CD4-positive, alpha-beta T cell (primary cell): ENCODE results near the gene STARD5. TPM values are rescaled to one million over a fixed set of nuclear protein-coding genes. Genes with fewer than 3 reads are reported as not detected.

ENCODE experiments used
- ATAC-seq: fragments of 200-7000 bp; cut with Tn5 transposase; one replicate; pipeline ENCODE4 v1.10.0; 2022; ENCODE audit warnings: mild to moderate bottlenecking; ENCODE audit not compliant: poor library complexity
- CTCF ChIA-PET: fragments of 350-600 bp; sonication (Branson Sonifier 250); formaldehyde crosslinking; loops from one replicate; lab custom pipeline; 2021; ENCODE audit warnings: antibody characterized with exemption, inconsistent platforms; lab: Charles Lee
- POLR2A ChIA-PET: fragments of 350-600 bp; sonication (Branson Sonifier 250); formaldehyde crosslinking; loops from one replicate; lab custom pipeline; 2021; ENCODE audit warnings: antibody characterized with exemption, inconsistent platforms; lab: Charles Lee
- DNase-seq, 14 experiments: peaks; one replicate each; pipeline ENCODE4 v3.0.0-alpha.2; 2013 to 2020; ENCODE audit warnings: mixed read lengths in 2 of 14
- H3K27ac ChIP-seq, 2 donors: one replicate each; pipeline versions ENCODE4 v1.5.1 to v1.7.0; 2013; ENCODE audit warnings: low read length in 2 of 2, low read depth in 1 of 2, mild to moderate bottlenecking in 1 of 2
- H3K27me3 ChIP-seq, 2 experiments: 1 replicate in 1 of 2; 2 replicates in 1 of 2; pipeline versions ENCODE4 v1.6.1 to v1.7.0; 2013; ENCODE audit warnings: low read length in 2 of 2, control low read depth in 1 of 2, mild to moderate bottlenecking in 1 of 2, moderate library complexity in 1 of 2; ENCODE audit not compliant: insufficient read depth in 2 of 2, control insufficient read depth in 1 of 2
- H3K36me3 ChIP-seq: one replicate; pipeline ENCODE4 v1.6.1; 2013; ENCODE audit warnings: low read length, control low read depth; ENCODE audit not compliant: insufficient read depth
- H3K4me1 ChIP-seq: one replicate; pipeline ENCODE4 v1.6.1; 2013; ENCODE audit warnings: low read length, control low read depth; ENCODE audit not compliant: insufficient read depth
- H3K4me3 ChIP-seq: one replicate; pipeline ENCODE4 v1.5.1; 2013; ENCODE audit warnings: mild to moderate bottlenecking, low read length, moderate library complexity
- H3K9me3 ChIP-seq, 2 experiments: 1 replicate in 1 of 2; 2 replicates in 1 of 2; pipeline versions ENCODE4 v1.6.1 to v1.7.0; 2013; ENCODE audit warnings: low read length in 2 of 2, mild to moderate bottlenecking in 2 of 2, control low read depth in 1 of 2, moderate library complexity in 1 of 2; ENCODE audit not compliant: control insufficient read depth in 1 of 2, insufficient read depth in 1 of 2
- H3K27ac Mint-ChIP-seq: one replicate; pipeline ENCODE4 v1.8.0; 2020; ENCODE audit warnings: mixed read lengths
- H3K27me3 Mint-ChIP-seq: one replicate; pipeline ENCODE4 v1.8.0; 2021; ENCODE audit warnings: mixed read lengths
- H3K36me3 Mint-ChIP-seq: one replicate; pipeline ENCODE4 v1.8.0; 2021; ENCODE audit warnings: low read depth, mixed read lengths
- H3K4me1 Mint-ChIP-seq: one replicate; pipeline ENCODE4 v1.8.0; 2021; ENCODE audit warnings: low read depth, mixed read lengths
- H3K4me3 Mint-ChIP-seq: one replicate; pipeline ENCODE4 v1.8.0; 2020; ENCODE audit warnings: mild to moderate bottlenecking, mixed read lengths
- H3K9me3 Mint-ChIP-seq: one replicate; pipeline ENCODE4 v1.8.0; 2020; ENCODE audit warnings: mixed read lengths
- CTCF ChIP-seq: fragments of 200-600 bp; IDR thresholded peaks from one replicate; pipeline ENCODE4 v1.8.0; 2022; ENCODE audit warnings: antibody characterized with exemption, mild to moderate bottlenecking
- intact Hi-C, 2 experiments: fragments of 100-400 bp; cut with DNase I in 1 of 2; cut with micrococcal nuclease in 1 of 2; formaldehyde crosslinking; loops; one replicate each; pipeline versions ENCODE4 v1.15.1 to v1.9.0; 2023 to 2025; cut with DNase I, micrococcal nuclease
- total RNA-seq, 174 experiments: library from RNA in 2 of 174; stranded (reverse) in 2 of 174; gene quantifications; one replicate each; pipeline ENCODE4 v1.2.3 and lab custom pipeline; 2021 to 2026

Gene STARD5
- total RNA-seq, 2 experiments from 2014 or later, result 9.7 to 9.8 TPM

DNA sequence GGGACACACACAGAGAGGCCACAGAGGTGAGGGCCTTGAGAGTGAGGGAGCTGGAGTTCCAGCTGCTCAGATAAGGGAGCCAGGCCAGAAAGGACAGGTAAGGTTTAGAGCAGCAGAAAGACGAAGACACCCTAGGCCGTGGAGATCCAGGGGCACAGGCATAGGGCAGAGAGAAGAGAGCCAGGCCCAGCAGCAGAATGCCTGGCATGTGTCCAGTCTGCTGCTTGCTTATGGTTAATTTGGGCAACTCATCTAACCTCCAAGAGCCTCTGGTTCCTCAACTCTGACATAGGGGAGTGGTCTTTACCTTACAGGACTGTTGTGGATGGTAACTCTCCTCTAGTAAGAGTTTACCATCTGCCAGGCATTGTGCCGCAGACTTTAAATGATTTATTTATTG is 35.9 kb downstream of the STARD5 start:
- no peaks in the 10 kb centered on the region for H3K36me3 Mint-ChIP-seq
- intact Hi-C loops, result loop anchor here in 1 of 2 experiments (5.0 kb wide), 1 partner anchor 34 kb away; the partner anchor contains the start of gene STARD5
- no peaks in the 10 kb centered on the region for H3K9me3 Mint-ChIP-seq
- CTCF ChIA-PET, result interaction anchor here (1.4 to 3.0 kb wide), 2 partner anchors 12 to 19 kb away, joined by 3 to 13 read pairs; no protein-coding TSS in a partner anchor
- no peaks in the 10 kb centered on the region for H3K27me3 Mint-ChIP-seq
- Histone ChIP-seq H3K9me3 (no peaks in the 10 kb centered on the region), H3K4me1 (peaks cover 80% of the 10 kb centered on the region), H3K36me3 (no peaks in the 10 kb centered on the region), H3K27ac (peak overlapping the region; percentile 80 to 84), H3K27me3 (no peaks in the 10 kb centered on the region), H3K4me3 (no peak overlapping the region)
- H3K27ac Mint-ChIP-seq, result peak overlapping the region; percentile 92
- POLR2A ChIA-PET, result interaction anchor here (1.4 to 3.1 kb wide), 3 partner anchors 9 to 21 kb away, joined by 3 to 148 read pairs (median 29); no protein-coding TSS in a partner anchor
- H3K4me3 Mint-ChIP-seq, result no peak overlapping the region
- no peak for ATAC-seq
- TF ChIP-seq CTCF, result no peak
- peaks cover 86% of the 10 kb centered on the region for H3K4me1 Mint-ChIP-seq
- no peak for DNase-seq

- peak overlapping the region; percentile 45 for H3K4me3 Mint-ChIP-seq
- ATAC-seq, result peak; percentile 94
- peaks cover 79% of the 10 kb centered on the region for H3K4me1 Mint-ChIP-seq
- peak overlapping the region; percentile 92 for H3K27ac Mint-ChIP-seq
- H3K27me3 Mint-ChIP-seq, result no peaks in the 10 kb centered on the region
- no peaks in the 10 kb centered on the region for H3K9me3 ChIP-seq
- H3K4me1 ChIP-seq, result peaks cover 71% of the 10 kb centered on the region
- intact Hi-C loops, result loop anchor here in 1 of 2 experiments (1.0 to 5.0 kb wide), 2 partner anchors 8 to 36 kb away; partner anchors contain the start of gene STARD5
- no peaks in the 10 kb centered on the region for H3K9me3 Mint-ChIP-seq
- no peaks in the 10 kb centered on the region for H3K36me3 ChIP-seq
- ChIA-PET CTCF (interaction anchor here (1.0 to 3.0 kb wide), 5 partner anchors 10 to 21 kb away, joined by 3 to 13 read pairs (median 4); no protein-coding TSS in a partner anchor), POLR2A (interaction anchor here (0.7 to 3.1 kb wide), 13 partner anchors 8 to 287 kb away, joined by 3 to 148 read pairs (median 4); partner anchors contain the start of gene STARD5)
- no peaks in the 10 kb centered on the region for H3K36me3 Mint-ChIP-seq
- peak overlapping the region; percentile 5 for H3K4me3 ChIP-seq
- H3K27ac ChIP-seq, result peak overlapping the region; percentile 80 to 84
- peak in 3 of 14 experiments; percentile 65 to 68 (median 68) for DNase-seq
- no peaks in the 10 kb centered on the region for H3K27me3 ChIP-seq
- no peak for TF ChIP-seq CTCF
Measured at GRCh38 chr15:81286621-81287121, 37.3 kb downstream of the STARD5 start.

DNA sequence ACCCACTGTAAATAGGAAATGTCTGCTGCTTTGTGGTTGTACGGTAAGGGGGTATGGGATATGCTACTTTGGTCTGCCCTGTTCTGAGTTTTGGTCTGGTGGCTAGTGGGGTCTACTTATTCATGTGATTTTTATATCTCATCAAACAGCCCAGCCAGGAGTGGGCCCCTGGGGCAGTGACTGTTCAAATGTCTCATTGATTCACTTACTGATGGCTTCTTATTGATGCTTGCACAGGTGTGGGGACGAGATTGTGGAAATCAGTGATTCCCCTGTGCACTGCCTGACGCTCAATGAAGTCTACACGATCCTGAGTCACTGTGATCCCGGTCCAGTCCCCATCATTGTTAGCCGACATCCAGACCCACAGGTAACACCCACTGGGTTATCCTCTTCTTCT is 38.5 kb downstream of the STARD5 start:
- H3K27me3 Mint-ChIP-seq, result no peaks in the 10 kb centered on the region
- Histone ChIP-seq H3K36me3 (no peaks in the 10 kb centered on the region), H3K27me3 (no peaks in the 10 kb centered on the region), H3K9me3 (no peaks in the 10 kb centered on the region), H3K4me3 (no peak overlapping the region), H3K27ac (peak overlapping the region; percentile 80 to 84), H3K4me1 (peaks cover 68% of the 10 kb centered on the region)
- H3K4me3 Mint-ChIP-seq, result peak overlapping the region; percentile 45
- H3K9me3 Mint-ChIP-seq, result no peaks in the 10 kb centered on the region
- DNase-seq, result no peak
- peaks cover 80% of the 10 kb centered on the region for H3K4me1 Mint-ChIP-seq
- TF ChIP-seq CTCF, result no peak
- H3K36me3 Mint-ChIP-seq, result no peaks in the 10 kb centered on the region
- peak overlapping the region; percentile 92 for H3K27ac Mint-ChIP-seq
- intact Hi-C loops, result loop anchor here in 1 of 2 experiments (5.0 kb wide), 1 partner anchor 37 kb away; the partner anchor contains the start of gene STARD5
- ATAC-seq, result no peak
- CTCF ChIA-PET, result interaction anchor here (3.0 kb wide), 1 partner anchor 10 kb away, joined by 13 read pairs; no protein-coding TSS in a partner anchor
- POLR2A ChIA-PET, result interaction anchor here (1.6 to 3.1 kb wide), 5 partner anchors 10 to 285 kb away, joined by 4 to 148 read pairs (median 13); no protein-coding TSS in a partner anchor
